ENCODE results near the gene SMARCC2. TPM values are rescaled to one million over a fixed set of nuclear protein-coding genes. Genes with fewer than 3 reads are reported as not detected.

Gene SMARCC2
- total and polyA plus RNA-seq, 12 donors, result 16.2 to 81.9 (median 60.7) TPM

DNA sequence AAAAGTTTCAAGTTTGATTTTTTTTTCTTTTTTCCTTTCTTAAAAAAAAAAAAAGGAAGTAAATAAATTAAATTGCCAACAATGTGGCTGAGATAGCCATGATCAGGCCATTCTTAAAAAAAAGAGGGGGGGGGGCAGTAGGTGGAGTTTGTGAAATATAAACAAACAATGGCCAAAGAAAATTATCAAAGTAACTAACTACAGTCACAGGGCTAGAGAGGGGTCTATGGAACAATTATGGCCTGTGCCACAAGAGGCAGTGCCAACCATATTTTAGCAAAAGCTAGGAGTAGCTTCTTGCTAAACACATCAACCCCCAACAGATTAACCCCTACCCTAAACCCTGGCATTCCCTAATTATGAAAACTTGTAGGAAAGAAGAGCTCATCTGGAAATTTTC lies 16.2 kb upstream of the SMARCC2 start:
- intact Hi-C loops (cut with DNase I), result loop anchor here in 3 of 10 donors (5.0 to 10.0 kb wide), 2 partner anchors 52 to 259 kb away; partner anchors contain the start of genes SPRYD4 (in 2 of the 3) and ANKRD52 (in 1 of the 3)
- H3K36me3 ChIP-seq, result peaks cover 0 to 65% (median 37%) of the 10 kb centered on the region in 9 donors
- ATAC-seq, result peak in 2 of 8 donors; percentile 11 to 42

DNA sequence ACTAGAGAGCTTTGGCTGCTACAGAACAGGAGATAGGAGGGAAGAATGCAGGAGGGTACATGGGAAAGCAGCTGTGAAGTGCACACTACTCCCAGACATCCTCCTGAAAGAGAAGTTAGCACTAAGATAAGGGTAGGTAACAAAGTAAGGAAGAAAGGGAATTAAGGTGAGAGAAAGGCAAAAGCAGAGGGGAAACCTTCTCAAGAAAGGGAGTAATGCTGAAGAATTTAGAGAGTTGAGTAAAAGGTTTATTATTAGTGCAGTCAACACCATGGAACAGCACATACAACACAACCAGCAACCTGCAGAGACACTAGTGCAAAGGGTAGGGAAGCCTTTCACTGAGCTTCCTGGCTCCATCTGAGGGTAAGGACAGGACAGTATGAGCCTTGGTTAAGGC lies 15.0 kb upstream of the SMARCC2 start:
- Histone ChIP-seq H3K27ac (peak overlapping the region in 2 of 10 donors; percentile 33 to 42), H3K36me3 (peaks cover 0 to 53% (median 26%) of the 10 kb centered on the region in 9 donors), H3K4me1 (peaks cover 0 to 22% (median 3%) of the 10 kb centered on the region in 9 donors), H3K4me3 (no peak overlapping the region), H3K9me3 (no peaks in the 10 kb centered on the region), H3K27me3 (no peaks in the 10 kb centered on the region)
- DNase-seq, result no peak
- TF ChIP-seq, protein P1, sequence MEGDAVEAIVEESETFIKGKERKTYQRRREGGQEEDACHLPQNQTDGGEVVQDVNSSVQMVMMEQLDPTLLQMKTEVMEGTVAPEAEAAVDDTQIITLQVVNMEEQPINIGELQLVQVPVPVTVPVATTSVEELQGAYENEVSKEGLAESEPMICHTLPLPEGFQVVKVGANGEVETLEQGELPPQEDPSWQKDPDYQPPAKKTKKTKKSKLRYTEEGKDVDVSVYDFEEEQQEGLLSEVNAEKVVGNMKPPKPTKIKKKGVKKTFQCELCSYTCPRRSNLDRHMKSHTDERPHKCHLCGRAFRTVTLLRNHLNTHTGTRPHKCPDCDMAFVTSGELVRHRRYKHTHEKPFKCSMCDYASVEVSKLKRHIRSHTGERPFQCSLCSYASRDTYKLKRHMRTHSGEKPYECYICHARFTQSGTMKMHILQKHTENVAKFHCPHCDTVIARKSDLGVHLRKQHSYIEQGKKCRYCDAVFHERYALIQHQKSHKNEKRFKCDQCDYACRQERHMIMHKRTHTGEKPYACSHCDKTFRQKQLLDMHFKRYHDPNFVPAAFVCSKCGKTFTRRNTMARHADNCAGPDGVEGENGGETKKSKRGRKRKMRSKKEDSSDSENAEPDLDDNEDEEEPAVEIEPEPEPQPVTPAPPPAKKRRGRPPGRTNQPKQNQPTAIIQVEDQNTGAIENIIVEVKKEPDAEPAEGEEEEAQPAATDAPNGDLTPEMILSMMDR (IDR thresholded peaks at IDR 0.05), result no peak
- peak in 3 of 8 donors; percentile 12 to 29 (median 24) for ATAC-seq
- intact Hi-C loops (cut with DNase I), result loop anchor here in 2 of 10 donors (10.0 kb wide), 1 partner anchor 261 kb away; the partner anchor contains the start of gene SPRYD4 (in 2 of the 2)

More for the DNA sequence above, 16.2 kb upstream of the SMARCC2 start:
- Histone ChIP-seq H3K4me3 (no peak overlapping the region), H3K9me3 (no peaks in the 10 kb centered on the region), H3K4me1 (peaks cover 0 to 22% (median 3%) of the 10 kb centered on the region in 9 donors), H3K27ac (peak overlapping the region in 6 of 10 donors; percentile 5 to 42 (median 20)), H3K27me3 (no peaks in the 10 kb centered on the region)
- no peak for DNase-seq
- TF ChIP-seq, protein P1 (IDR thresholded peaks at IDR 0.05), result peak in 1 of 9 donors; percentile 15

DNA sequence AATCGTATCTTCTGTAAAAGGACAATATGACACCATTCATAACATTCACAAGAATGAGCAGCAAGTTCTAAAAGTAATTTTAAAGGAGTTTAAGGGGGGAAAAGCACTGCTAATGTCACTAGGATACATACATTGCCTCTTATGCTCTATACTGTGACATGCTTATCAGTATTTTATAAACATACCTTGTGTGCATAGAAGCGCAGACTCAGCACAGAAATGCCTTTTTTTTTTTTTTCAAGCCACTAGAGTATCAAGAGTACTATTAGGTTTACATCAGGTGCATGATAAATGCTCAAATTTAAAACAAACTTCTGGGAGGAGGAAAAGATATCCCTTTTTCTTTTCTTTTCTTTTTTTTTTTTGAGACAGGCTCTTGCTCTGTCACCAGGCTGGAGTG lies 13.6 kb upstream of the SMARCC2 start:
- intact Hi-C loops (cut with DNase I), result loop anchor here in 2 of 10 donors (10.0 kb wide), 1 partner anchor 262 kb away; the partner anchor contains the start of gene SPRYD4 (in 2 of the 2)
- H3K4me1 ChIP-seq, result peaks cover 0 to 22% (median 3%) of the 10 kb centered on the region in 9 donors
- WGBS, 2 donors, result 82 to 88% methylated on average over 2 of the region's 2 CpGs

DNA sequence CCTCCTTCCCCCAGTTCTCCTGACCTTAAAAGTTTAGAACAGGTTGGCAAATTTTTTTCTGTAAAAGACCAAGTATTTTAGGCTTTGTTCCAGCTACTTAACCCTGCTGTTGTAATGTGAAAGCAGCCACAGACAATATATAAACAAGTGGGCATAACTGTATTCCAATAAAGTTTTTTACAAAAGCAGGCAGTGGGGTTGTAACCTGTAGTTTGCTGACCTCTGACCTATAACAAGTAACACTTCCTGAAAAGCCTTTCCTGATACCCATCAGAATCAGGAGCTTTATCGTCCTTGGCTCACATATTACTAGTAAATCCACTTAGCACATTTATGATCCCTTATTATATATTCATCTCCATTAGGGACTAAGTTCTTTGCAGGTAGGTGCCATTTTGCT lies 13.1 kb upstream of the SMARCC2 start:
- Histone ChIP-seq H3K27ac (no peak overlapping the region), H3K4me1 (peaks cover 0 to 22% (median 3%) of the 10 kb centered on the region in 9 donors), H3K9me3 (no peaks in the 10 kb centered on the region), H3K27me3 (no peaks in the 10 kb centered on the region), H3K4me3 (no peak overlapping the region), H3K36me3 (peaks cover 0 to 34% (median 17%) of the 10 kb centered on the region in 9 donors)
- intact Hi-C loops (cut with DNase I), result loop anchor here in 2 of 10 donors (10.0 kb wide), 1 partner anchor 262 kb away; the partner anchor contains the start of gene SPRYD4 (in 2 of the 2)
- DNase-seq (no peak), ATAC-seq (no peak)
- WGBS, 2 donors, result 53 to 55% methylated on average over 1 of the region's 1 CpG
- TF ChIP-seq, protein P1 (IDR thresholded peaks at IDR 0.05), result no peak

More for the DNA sequence above, 13.6 kb upstream of the SMARCC2 start:
- ATAC-seq (no peak), DNase-seq (no peak)
- H3K27me3 ChIP-seq, result no peaks in the 10 kb centered on the region
- no peak overlapping the region for H3K27ac ChIP-seq
- H3K4me3 ChIP-seq, result no peak overlapping the region
- H3K9me3 ChIP-seq, result no peaks in the 10 kb centered on the region
- TF ChIP-seq, protein P1 (IDR thresholded peaks at IDR 0.05), result no peak
- H3K36me3 ChIP-seq, result peaks cover 0 to 39% (median 22%) of the 10 kb centered on the region in 9 donors

Measured in heart right ventricle (tissue), 16 donors.